CD4-positive, alpha-beta T cell (primary cell): ENCODE measurements around the gene PRRX2. TPM values are rescaled to one million over a fixed set of nuclear protein-coding genes. Genes with fewer than 3 reads are reported as not detected.

Experiments used
- ATAC-seq: fragments of 200-7000 bp; cut with Tn5 transposase; one replicate; pipeline ENCODE4 v1.10.0; 2022; ENCODE audit warnings: mild to moderate bottlenecking; ENCODE audit not compliant: poor library complexity
- CTCF ChIA-PET: fragments of 350-600 bp; sonication (Branson Sonifier 250); formaldehyde crosslinking; loops from one replicate; lab custom pipeline; 2021; ENCODE audit warnings: antibody characterized with exemption, inconsistent platforms; lab: Charles Lee
- POLR2A ChIA-PET: fragments of 350-600 bp; sonication (Branson Sonifier 250); formaldehyde crosslinking; loops from one replicate; lab custom pipeline; 2021; ENCODE audit warnings: antibody characterized with exemption, inconsistent platforms; lab: Charles Lee
- DNase-seq, 14 experiments: peaks; one replicate each; pipeline ENCODE4 v3.0.0-alpha.2; 2013 to 2020; ENCODE audit warnings: mixed read lengths in 2 of 14
- H3K27ac ChIP-seq, 2 donors: one replicate each; pipeline versions ENCODE4 v1.5.1 to v1.7.0; 2013; ENCODE audit warnings: low read length in 2 of 2, low read depth in 1 of 2, mild to moderate bottlenecking in 1 of 2
- H3K27me3 ChIP-seq, 2 experiments: 1 replicate in 1 of 2; 2 replicates in 1 of 2; pipeline versions ENCODE4 v1.6.1 to v1.7.0; 2013; ENCODE audit warnings: low read length in 2 of 2, control low read depth in 1 of 2, mild to moderate bottlenecking in 1 of 2, moderate library complexity in 1 of 2; ENCODE audit not compliant: insufficient read depth in 2 of 2, control insufficient read depth in 1 of 2
- H3K36me3 ChIP-seq: one replicate; pipeline ENCODE4 v1.6.1; 2013; ENCODE audit warnings: low read length, control low read depth; ENCODE audit not compliant: insufficient read depth
- H3K4me1 ChIP-seq: one replicate; pipeline ENCODE4 v1.6.1; 2013; ENCODE audit warnings: low read length, control low read depth; ENCODE audit not compliant: insufficient read depth
- H3K4me3 ChIP-seq: one replicate; pipeline ENCODE4 v1.5.1; 2013; ENCODE audit warnings: mild to moderate bottlenecking, low read length, moderate library complexity
- H3K9me3 ChIP-seq, 2 experiments: 1 replicate in 1 of 2; 2 replicates in 1 of 2; pipeline versions ENCODE4 v1.6.1 to v1.7.0; 2013; ENCODE audit warnings: low read length in 2 of 2, mild to moderate bottlenecking in 2 of 2, control low read depth in 1 of 2, moderate library complexity in 1 of 2; ENCODE audit not compliant: control insufficient read depth in 1 of 2, insufficient read depth in 1 of 2
- H3K27ac Mint-ChIP-seq: one replicate; pipeline ENCODE4 v1.8.0; 2020; ENCODE audit warnings: mixed read lengths
- H3K27me3 Mint-ChIP-seq: one replicate; pipeline ENCODE4 v1.8.0; 2021; ENCODE audit warnings: mixed read lengths
- H3K36me3 Mint-ChIP-seq: one replicate; pipeline ENCODE4 v1.8.0; 2021; ENCODE audit warnings: low read depth, mixed read lengths
- H3K4me1 Mint-ChIP-seq: one replicate; pipeline ENCODE4 v1.8.0; 2021; ENCODE audit warnings: low read depth, mixed read lengths
- H3K4me3 Mint-ChIP-seq: one replicate; pipeline ENCODE4 v1.8.0; 2020; ENCODE audit warnings: mild to moderate bottlenecking, mixed read lengths
- H3K9me3 Mint-ChIP-seq: one replicate; pipeline ENCODE4 v1.8.0; 2020; ENCODE audit warnings: mixed read lengths
- CTCF ChIP-seq: fragments of 200-600 bp; IDR thresholded peaks from one replicate; pipeline ENCODE4 v1.8.0; 2022; ENCODE audit warnings: antibody characterized with exemption, mild to moderate bottlenecking
- intact Hi-C, 2 experiments: fragments of 100-400 bp; cut with DNase I in 1 of 2; cut with micrococcal nuclease in 1 of 2; formaldehyde crosslinking; loops; one replicate each; pipeline versions ENCODE4 v1.15.1 to v1.9.0; 2023 to 2025; cut with DNase I, micrococcal nuclease
- total RNA-seq, 174 experiments: library from RNA in 2 of 174; stranded (reverse) in 2 of 174; gene quantifications; one replicate each; pipeline ENCODE4 v1.2.3 and lab custom pipeline; 2021 to 2026

The PRRX2 gene
- total RNA-seq, 2 experiments from 2014 or later: not detected

GRCh38 chr9:129643706-129644105, 21.7 kb upstream of the PRRX2 start:
- peaks cover 12% of the 10 kb centered on the region for H3K36me3 ChIP-seq
- H3K27me3 ChIP-seq: no peaks in the 10 kb centered on the region
- Mint-ChIP-seq H3K9me3 (no peaks in the 10 kb centered on the region), H3K36me3 (peaks cover 10% of the 10 kb centered on the region), H3K4me1 (peaks cover 8% of the 10 kb centered on the region), H3K27me3 (no peaks in the 10 kb centered on the region), H3K27ac (peak overlapping the region; percentile 75), H3K4me3 (peak overlapping the region; percentile 71)
- H3K4me1 ChIP-seq: peaks cover 35% of the 10 kb centered on the region
- intact Hi-C loops: loop anchor here in 1 of 2 experiments (5.0 to 10.0 kb wide), 3 partner anchors 94 to 1709 kb away; partner anchors contain the start of genes DPM2, PIP5KL1 and TOR1B
- DNase-seq (no peak), ATAC-seq (no peak)
- peaks cover 0 to 3% of the 10 kb centered on the region in 2 experiments for H3K9me3 ChIP-seq
- no peak overlapping the region for H3K4me3 ChIP-seq
- TF ChIP-seq CTCF: no peak
- H3K27ac ChIP-seq: no peak overlapping the region
- ChIA-PET CTCF (no interaction called here), POLR2A (interaction anchor here (1.3 kb wide), 1 partner anchor 18 kb away, joined by 4 read pairs; the partner anchor contains the start of gene NTMT1)

- no peak overlapping the region for H3K27ac Mint-ChIP-seq
- Histone ChIP-seq H3K4me3 (no peak overlapping the region), H3K27me3 (no peaks in the 10 kb centered on the region), H3K27ac (no peak overlapping the region), H3K9me3 (peaks cover 0 to 3% of the 10 kb centered on the region in 2 experiments), H3K4me1 (peaks cover 28% of the 10 kb centered on the region), H3K36me3 (peaks cover 6% of the 10 kb centered on the region)
- no peak for TF ChIP-seq CTCF
- H3K9me3 Mint-ChIP-seq: no peaks in the 10 kb centered on the region
- ChIA-PET CTCF (interaction anchor here (0.6 kb wide), 1 partner anchor 317 kb away, joined by 4 read pairs; no protein-coding TSS in a partner anchor), POLR2A (no interaction called here)
- H3K4me3 Mint-ChIP-seq: no peak overlapping the region
- intact Hi-C loops: loop anchor here in 1 of 2 experiments (5.0 to 10.0 kb wide), 3 partner anchors 93 to 1710 kb away; partner anchors contain the start of genes DPM2, PIP5KL1 and TOR1B
- peaks cover 8% of the 10 kb centered on the region for H3K4me1 Mint-ChIP-seq
- peaks cover 9% of the 10 kb centered on the region for H3K36me3 Mint-ChIP-seq
- no peaks in the 10 kb centered on the region for H3K27me3 Mint-ChIP-seq
- ATAC-seq (no peak), DNase-seq (no peak)
Measured at GRCh38 chr9:129644365-129644764, 21.1 kb upstream of the PRRX2 start.

- Histone ChIP-seq H3K4me3 (no peak overlapping the region), H3K4me1 (peaks cover 23% of the 10 kb centered on the region), H3K27me3 (no peaks in the 10 kb centered on the region), H3K36me3 (peaks cover under 1% of the 10 kb centered on the region), H3K9me3 (peaks cover 0 to 3% of the 10 kb centered on the region in 2 experiments), H3K27ac (no peak overlapping the region)
- peaks cover 6% of the 10 kb centered on the region for H3K36me3 Mint-ChIP-seq
- ATAC-seq (no peak), DNase-seq (no peak)
- H3K27ac Mint-ChIP-seq: no peak overlapping the region
- H3K4me3 Mint-ChIP-seq: peak overlapping the region; percentile 51
- ChIA-PET CTCF (no interaction called here), POLR2A (no interaction called here)
- H3K9me3 Mint-ChIP-seq: no peaks in the 10 kb centered on the region
- H3K27me3 Mint-ChIP-seq: no peaks in the 10 kb centered on the region
- H3K4me1 Mint-ChIP-seq: peaks cover 8% of the 10 kb centered on the region
- no peak for TF ChIP-seq CTCF
- intact Hi-C loops: loop anchor here in 1 of 2 experiments (5.0 to 10.0 kb wide), 3 partner anchors 92 to 1710 kb away; partner anchors contain the start of genes DPM2, PIP5KL1 and TOR1B
Measured at GRCh38 chr9:129644902-129645301, 20.5 kb upstream of the PRRX2 start.
